AG04450 (cell line): ENCODE results near the gene NAE1. TPM values are rescaled to one million over a fixed set of nuclear protein-coding genes. Genes with fewer than 3 reads are reported as not detected.

Experiments
- CTCF ChIA-PET: fragments of 300-600, 350-600 bp; formaldehyde crosslinking; extraction: SDS; loops from one replicate; lab custom pipeline; 2022; ENCODE audit warnings: antibody characterized with exemption, inconsistent platforms; lab: Charles Lee
- POLR2A ChIA-PET: fragments of 350-600 bp; formaldehyde crosslinking; extraction: SDS; loops from one replicate; lab custom pipeline; 2021; ENCODE audit warnings: antibody characterized with exemption, inconsistent platforms; lab: Yijun Ruan, JAX
- DNase-seq: peaks from one replicate; pipeline ENCODE4 v3.0.0-alpha.2; 2011; ENCODE audit warnings: low read depth, low spot score
- H3K27ac ChIP-seq: one replicate; pipeline ENCODE4 v1.5.1; 2012; ENCODE audit warnings: low read depth, low read length, control low read depth
- H3K27me3 ChIP-seq: one replicate; pipeline ENCODE4 v1.6.0; 2012; ENCODE audit warnings: low read length; ENCODE audit not compliant: control insufficient read depth, insufficient read depth
- H3K4me3 ChIP-seq: 2 replicates; pipeline ENCODE4 v1.5.1; 2011; ENCODE audit warnings: mild to moderate bottlenecking, low read depth, low read length, control low read depth
- H3K9me3 ChIP-seq: 2 replicates; pipeline ENCODE4 v1.5.1; 2012; ENCODE audit warnings: low read length; ENCODE audit not compliant: control insufficient read depth, insufficient read depth
- CTCF ChIP-seq: IDR thresholded peaks from 2 replicates; pipeline ENCODE4 v1.5.1; 2011; ENCODE audit warnings: low read depth, low read length, control low read depth, inconsistent platforms
- polyA plus RNA-seq: library from polyadenylated mRNA; depleted of rRNA; stranded (reverse); fragments of >200 nt; gene quantifications from 2 replicates; pipeline ENCODE4 v1.2.3, GENCODE V29; 2011

Gene NAE1
- polyA plus RNA-seq, 1 experiment: 49.8 TPM

- ChIA-PET POLR2A (no interaction called here), CTCF (interaction anchor here (7.2 kb wide), 1 partner anchor 36 kb away, joined by 161 read pairs; no protein-coding TSS in a partner anchor)
- TF ChIP-seq CTCF: no peak
- Histone ChIP-seq H3K27me3 (peaks cover 8% of the 10 kb centered on the region), H3K27ac (no peak overlapping the region), H3K4me3 (no peak overlapping the region), H3K9me3 (no peaks in the 10 kb centered on the region)
- no peak for DNase-seq
Measured at GRCh38 chr16:66834746-66835145, 4.0 kb upstream of the NAE1 start.

GRCh38 chr16:66832661-66833305 is 2.0 kb upstream of the NAE1 start:
- no peak for TF ChIP-seq CTCF
- H3K9me3 ChIP-seq: no peaks in the 10 kb centered on the region
- no peak for DNase-seq
- peaks cover 3% of the 10 kb centered on the region for H3K27me3 ChIP-seq
- H3K27ac ChIP-seq: no peak overlapping the region
- CTCF ChIA-PET: interaction anchor here (1.8 to 7.2 kb wide), 4 partner anchors 14 to 53 kb away, joined by 3 to 161 read pairs (median 50); partner anchors contain the start of gene CA7
- no peak overlapping the region for H3K4me3 ChIP-seq
- POLR2A ChIA-PET: interaction anchor here (0.7 kb wide), 1 partner anchor 10 kb away, joined by 5 read pairs; no protein-coding TSS in a partner anchor

GRCh38 chr16:66832190-66832589 is 1.4 kb upstream of the NAE1 start:
- H3K9me3 ChIP-seq: no peaks in the 10 kb centered on the region
- no peak for DNase-seq
- no peak for TF ChIP-seq CTCF
- no peak overlapping the region for H3K27ac ChIP-seq
- H3K27me3 ChIP-seq: peaks cover 3% of the 10 kb centered on the region
- ChIA-PET POLR2A (interaction anchor here (0.7 kb wide), 1 partner anchor 10 kb away, joined by 5 read pairs; no protein-coding TSS in a partner anchor), CTCF (interaction anchor here (1.8 to 7.2 kb wide), 6 partner anchors 15 to 81 kb away, joined by 3 to 161 read pairs (median 21); partner anchors contain the start of genes CA7 and DYNC1LI2)
- H3K4me3 ChIP-seq: no peak overlapping the region

GRCh38 chr16:66824006-66824405 is 6.8 kb downstream of the NAE1 start:
- Histone ChIP-seq H3K27ac (no peak overlapping the region), H3K9me3 (no peaks in the 10 kb centered on the region), H3K27me3 (no peaks in the 10 kb centered on the region), H3K4me3 (no peak overlapping the region)
- CTCF ChIA-PET: interaction anchor here (0.6 to 3.6 kb wide), 4 partner anchors 12 to 72 kb away, joined by 4 to 19 read pairs (median 9); partner anchors contain the start of gene DYNC1LI2
- POLR2A ChIA-PET: no interaction called here
- TF ChIP-seq CTCF: no peak
- no peak for DNase-seq

GRCh38 chr16:66814734-66815133 is 16.0 kb downstream of the NAE1 start:
- no peak for DNase-seq
- Histone ChIP-seq H3K27me3 (no peaks in the 10 kb centered on the region), H3K4me3 (no peak overlapping the region), H3K9me3 (no peaks in the 10 kb centered on the region), H3K27ac (no peak overlapping the region)
- TF ChIP-seq CTCF: no peak
- ChIA-PET CTCF (interaction anchor here (0.7 to 6.7 kb wide), 3 partner anchors 8 to 53 kb away, joined by 3 to 69 read pairs (median 3); partner anchors contain the start of gene NAE1), POLR2A (no interaction called here)
